ENCODE data around the gene TREM1. TPM values are rescaled to one million over a fixed set of nuclear protein-coding genes. Genes with fewer than 3 reads are reported as not detected.

Gene TREM1
- total RNA-seq, 1 donor from 2014 or later = not detected

DNA sequence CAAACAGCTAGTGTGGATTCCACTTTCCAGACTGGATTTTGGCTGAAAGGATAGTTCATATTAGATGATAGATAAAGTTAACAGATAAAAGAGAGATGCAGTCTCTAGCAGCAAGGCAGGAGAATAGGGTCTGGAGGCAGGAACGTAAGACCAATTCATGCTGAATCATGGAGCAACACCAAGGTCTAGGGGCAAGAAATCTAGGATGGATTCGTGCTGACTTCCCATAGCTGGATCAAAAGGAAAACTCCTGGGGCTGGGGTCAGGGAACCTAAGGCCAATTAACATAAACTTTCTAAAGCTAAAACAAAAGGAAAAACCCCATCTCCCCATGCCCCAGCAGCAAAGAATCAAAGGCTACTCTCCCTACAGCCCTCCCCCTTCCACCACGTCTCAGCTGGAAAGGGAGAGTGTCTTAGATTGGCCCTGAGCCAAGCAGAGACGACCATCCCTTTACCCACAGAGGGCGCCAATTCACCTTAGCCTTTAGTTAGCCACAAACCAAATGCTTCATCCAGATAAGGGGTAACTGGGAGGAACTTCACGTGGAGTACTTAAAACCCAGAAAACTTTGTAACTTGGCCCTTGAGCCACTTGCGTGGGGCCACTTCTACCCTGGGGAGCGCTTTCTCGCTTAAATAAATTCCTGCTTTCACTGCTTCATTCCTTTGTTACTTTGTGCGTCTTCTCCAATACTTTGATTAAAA, 7.6 kb downstream of the TREM1 start:
- no peak overlapping the region for H3K27ac Mint-ChIP-seq (ENCODE audit: unreplicated experiment)
- H3K27me3 Mint-ChIP-seq (ENCODE audit: unreplicated experiment) = no peaks in the 10 kb centered on the region
- H3K4me3 Mint-ChIP-seq (ENCODE audit: unreplicated experiment) = no peak overlapping the region
- H3K4me1 Mint-ChIP-seq (ENCODE audit: low read depth, unreplicated experiment) = no peaks in the 10 kb centered on the region
- H3K9me3 Mint-ChIP-seq (ENCODE audit: unreplicated experiment) = peaks cover 4% of the 10 kb centered on the region
- TF ChIP-seq, protein P1, sequence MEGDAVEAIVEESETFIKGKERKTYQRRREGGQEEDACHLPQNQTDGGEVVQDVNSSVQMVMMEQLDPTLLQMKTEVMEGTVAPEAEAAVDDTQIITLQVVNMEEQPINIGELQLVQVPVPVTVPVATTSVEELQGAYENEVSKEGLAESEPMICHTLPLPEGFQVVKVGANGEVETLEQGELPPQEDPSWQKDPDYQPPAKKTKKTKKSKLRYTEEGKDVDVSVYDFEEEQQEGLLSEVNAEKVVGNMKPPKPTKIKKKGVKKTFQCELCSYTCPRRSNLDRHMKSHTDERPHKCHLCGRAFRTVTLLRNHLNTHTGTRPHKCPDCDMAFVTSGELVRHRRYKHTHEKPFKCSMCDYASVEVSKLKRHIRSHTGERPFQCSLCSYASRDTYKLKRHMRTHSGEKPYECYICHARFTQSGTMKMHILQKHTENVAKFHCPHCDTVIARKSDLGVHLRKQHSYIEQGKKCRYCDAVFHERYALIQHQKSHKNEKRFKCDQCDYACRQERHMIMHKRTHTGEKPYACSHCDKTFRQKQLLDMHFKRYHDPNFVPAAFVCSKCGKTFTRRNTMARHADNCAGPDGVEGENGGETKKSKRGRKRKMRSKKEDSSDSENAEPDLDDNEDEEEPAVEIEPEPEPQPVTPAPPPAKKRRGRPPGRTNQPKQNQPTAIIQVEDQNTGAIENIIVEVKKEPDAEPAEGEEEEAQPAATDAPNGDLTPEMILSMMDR (IDR thresholded peaks at IDR 0.05; ENCODE audit: partially characterized antibody, unreplicated experiment) = peak; percentile 13
- no peaks in the 10 kb centered on the region for H3K36me3 Mint-ChIP-seq (ENCODE audit: unreplicated experiment)
- DNase-seq = peak; percentile 67

DNA sequence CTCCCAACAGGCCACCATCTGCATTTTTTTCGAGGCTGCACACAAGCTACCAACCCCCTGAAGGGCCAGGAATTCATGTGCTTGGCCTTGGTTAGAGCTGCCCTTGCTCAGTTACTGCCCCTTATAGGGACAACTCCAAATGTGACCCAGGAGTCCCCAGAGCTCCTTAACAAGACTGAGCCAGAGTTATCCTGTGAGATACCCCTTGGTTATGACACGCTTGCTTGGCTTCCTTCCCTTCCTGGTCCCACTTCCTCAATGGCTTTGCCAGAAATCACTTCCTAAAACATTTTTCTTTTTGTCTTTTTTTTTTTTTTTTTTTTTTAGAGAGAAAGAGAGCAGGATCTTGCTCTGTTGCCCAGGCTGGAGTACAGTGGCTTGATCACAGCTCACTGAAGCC, 8.9 kb downstream of the TREM1 start:
- no peaks in the 10 kb centered on the region for H3K4me1 Mint-ChIP-seq (ENCODE audit: low read depth, unreplicated experiment)
- peaks cover 2% of the 10 kb centered on the region for H3K9me3 Mint-ChIP-seq (ENCODE audit: unreplicated experiment)
- DNase-seq = no peak
- H3K27me3 Mint-ChIP-seq (ENCODE audit: unreplicated experiment) = no peaks in the 10 kb centered on the region
- TF ChIP-seq, protein P1 (IDR thresholded peaks at IDR 0.05; ENCODE audit: partially characterized antibody, unreplicated experiment) = no peak
- no peak overlapping the region for H3K27ac Mint-ChIP-seq (ENCODE audit: unreplicated experiment)
- H3K36me3 Mint-ChIP-seq (ENCODE audit: unreplicated experiment) = no peaks in the 10 kb centered on the region
- H3K4me3 Mint-ChIP-seq (ENCODE audit: unreplicated experiment) = no peak overlapping the region

DNA sequence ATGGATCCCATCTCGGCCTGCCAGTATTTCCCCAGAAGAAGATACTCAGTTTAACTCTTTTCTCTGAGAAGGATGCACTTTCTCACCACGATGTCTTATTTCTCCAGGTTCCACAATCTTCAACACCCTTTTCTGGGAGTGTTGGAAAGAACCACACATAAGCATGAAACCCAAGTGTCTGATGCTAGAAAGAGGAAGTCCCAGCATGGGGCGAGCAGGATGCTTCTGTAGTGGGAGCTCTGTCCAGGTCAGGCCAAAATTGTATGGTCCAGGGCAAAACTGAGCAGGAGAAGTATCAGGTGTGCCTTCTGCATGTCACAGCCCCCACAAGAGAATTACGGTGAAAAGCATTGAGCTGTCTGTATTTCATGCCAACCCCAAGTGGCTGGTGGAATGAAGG, 11.0 kb downstream of the TREM1 start:
- Mint-ChIP-seq H3K36me3 (ENCODE audit: unreplicated experiment) (no peaks in the 10 kb centered on the region), H3K9me3 (ENCODE audit: unreplicated experiment) (peaks cover 2% of the 10 kb centered on the region), H3K4me1 (ENCODE audit: low read depth, unreplicated experiment) (no peaks in the 10 kb centered on the region), H3K4me3 (ENCODE audit: unreplicated experiment) (no peak overlapping the region), H3K27ac (ENCODE audit: unreplicated experiment) (no peak overlapping the region), H3K27me3 (ENCODE audit: unreplicated experiment) (peaks cover 1% of the 10 kb centered on the region)
- TF ChIP-seq, protein P1 (IDR thresholded peaks at IDR 0.05; ENCODE audit: partially characterized antibody, unreplicated experiment) = no peak
- no peak for DNase-seq

DNA sequence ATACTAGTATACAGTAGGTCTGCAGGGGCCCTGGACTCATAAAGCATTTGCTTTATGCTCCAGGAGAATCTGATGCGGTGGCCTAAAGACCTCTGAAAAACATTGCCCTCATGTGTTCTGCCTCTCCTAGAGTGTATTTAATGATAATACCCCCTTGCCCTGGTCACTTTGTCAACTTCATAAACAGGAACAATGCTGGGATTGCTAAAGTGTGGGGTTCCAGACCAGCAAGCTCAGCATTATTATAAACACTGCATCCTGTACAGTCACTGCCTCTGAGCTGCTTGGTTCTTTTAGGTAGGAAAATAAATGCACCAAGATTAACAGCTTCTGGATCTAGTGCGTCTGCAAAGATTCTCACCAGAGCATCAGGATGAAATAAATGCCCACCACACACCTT, 12.2 kb downstream of the TREM1 start:
- H3K36me3 Mint-ChIP-seq (ENCODE audit: unreplicated experiment) = no peaks in the 10 kb centered on the region
- TF ChIP-seq, protein P1 (IDR thresholded peaks at IDR 0.05; ENCODE audit: partially characterized antibody, unreplicated experiment) = no peak
- peaks cover 1% of the 10 kb centered on the region for H3K27me3 Mint-ChIP-seq (ENCODE audit: unreplicated experiment)

DNA sequence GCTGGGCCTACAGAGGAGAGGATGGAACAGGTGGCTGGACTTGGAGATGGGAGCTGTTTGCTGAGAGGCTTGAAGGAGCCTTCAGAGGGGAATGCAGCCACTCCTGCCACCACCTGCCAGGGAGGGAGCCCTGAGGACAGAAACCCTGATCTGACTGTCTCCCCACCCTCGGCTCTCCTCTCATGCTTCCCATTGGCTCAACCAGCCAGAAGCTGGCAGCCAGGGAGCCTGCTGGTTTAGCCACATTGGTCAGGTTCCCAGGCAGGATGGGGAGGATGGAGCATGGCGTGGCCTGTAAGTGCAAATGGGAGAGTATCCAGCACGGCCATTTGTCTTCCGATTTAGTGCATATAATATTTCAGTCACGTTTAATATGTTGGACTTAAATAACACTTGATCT, 12.8 kb downstream of the TREM1 start:
- TF ChIP-seq, protein P1 (IDR thresholded peaks at IDR 0.05; ENCODE audit: partially characterized antibody, unreplicated experiment) = no peak
- peaks cover 1% of the 10 kb centered on the region for H3K27me3 Mint-ChIP-seq (ENCODE audit: unreplicated experiment)
- no peak overlapping the region for H3K27ac Mint-ChIP-seq (ENCODE audit: unreplicated experiment)
- H3K9me3 Mint-ChIP-seq (ENCODE audit: unreplicated experiment) = peaks cover 2% of the 10 kb centered on the region
- no peak overlapping the region for H3K4me3 Mint-ChIP-seq (ENCODE audit: unreplicated experiment)
- no peak for DNase-seq
- no peaks in the 10 kb centered on the region for H3K4me1 Mint-ChIP-seq (ENCODE audit: low read depth, unreplicated experiment)
- H3K36me3 Mint-ChIP-seq (ENCODE audit: unreplicated experiment) = no peaks in the 10 kb centered on the region

More for the DNA sequence above, 12.2 kb downstream of the TREM1 start:
- no peak for DNase-seq
- peaks cover 2% of the 10 kb centered on the region for H3K9me3 Mint-ChIP-seq (ENCODE audit: unreplicated experiment)
- no peaks in the 10 kb centered on the region for H3K4me1 Mint-ChIP-seq (ENCODE audit: low read depth, unreplicated experiment)
- no peak overlapping the region for H3K27ac Mint-ChIP-seq (ENCODE audit: unreplicated experiment)
- H3K4me3 Mint-ChIP-seq (ENCODE audit: unreplicated experiment) = no peak overlapping the region
